Thyroid gland (tissue), 4 donors: Measurements from ENCODE around the gene SPEF2.

ENCODE experiments used
- CTCF ChIP-seq, 6 experiments: fragments of 200-600 bp in 3 of 6; fragments of 450-650 bp in 3 of 6; sonication (generic) in 3 of 6; IDR thresholded peaks; one replicate each; pipeline ENCODE4 v1.5.1; 2016 to 2019; ENCODE audit warnings: antibody characterized with exemption in 6 of 6, mild to moderate bottlenecking in 2 of 6, inconsistent platforms in 1 of 6, moderate library complexity in 1 of 6
- POLR2A ChIP-seq, 2 donors: fragments of 450-650 bp; IDR thresholded peaks; one replicate each; pipeline ENCODE4 v1.6.1; 2017; ENCODE audit warnings: antibody characterized with exemption in 2 of 2, mild to moderate bottlenecking in 2 of 2, moderate library complexity in 1 of 2

DNA sequence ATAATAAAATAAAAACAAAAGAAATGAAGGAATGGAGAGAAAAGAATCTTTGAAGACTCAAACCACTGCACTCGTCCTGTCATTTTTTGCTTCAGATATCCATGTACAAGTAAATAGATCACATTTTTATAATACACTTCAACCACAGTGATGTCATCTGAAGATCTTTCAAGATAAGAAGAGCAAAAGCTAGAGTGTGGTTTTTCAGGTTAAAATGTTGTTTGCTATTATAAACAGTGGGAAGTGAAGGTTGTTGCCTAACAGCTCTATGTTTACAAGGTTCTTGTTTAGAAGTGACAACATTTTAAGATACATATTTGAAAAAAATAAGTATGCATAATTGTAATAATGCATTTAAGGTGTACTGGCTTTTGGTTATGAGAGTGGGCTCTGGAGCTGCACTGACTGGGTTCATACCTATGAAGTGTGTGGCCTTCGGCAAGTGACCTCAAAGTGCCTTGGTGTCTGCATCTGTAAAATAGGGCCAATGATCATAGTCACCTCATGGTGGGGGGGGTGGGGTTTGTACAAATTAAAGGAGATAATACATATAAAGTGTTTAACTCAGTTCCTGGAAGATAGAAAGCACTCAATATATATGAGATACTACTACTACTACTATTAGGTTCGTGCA lies 193.6 kb downstream of the SPEF2 start:
- TF ChIP-seq CTCF (IDR thresholded peaks at IDR 0.05) (no peak), POLR2A (IDR thresholded peaks at IDR 0.05) (no peak)
